ENCODE data around the gene ITPRIPL2. TPM values are rescaled to one million over a fixed set of nuclear protein-coding genes. Genes with fewer than 3 reads are reported as not detected.

ITPRIPL2 gene
- total and polyA plus RNA-seq, 2 of the 4 experiments (the other 2 are of a cell fraction) = 9.2 to 11.1 TPM

GRCh38 chr16:19169082-19169639, 55.4 kb downstream of the ITPRIPL2 start:
- Histone ChIP-seq H4K91ac (ENCODE audit: insufficient read depth, low read depth, low read length) (no peak overlapping the region), H4K8ac (ENCODE audit: low read depth in 2 of 2, low read length in 2 of 2) (no peak overlapping the region), H3K4me2 (ENCODE audit: low read depth, low read length) (no peak overlapping the region), H3K4me3 (ENCODE audit: insufficient read depth, low read depth, low read length) (no peak overlapping the region), H3K4me1 (ENCODE audit: control insufficient read depth, insufficient read depth, low read length) (peaks cover 2% of the 10 kb centered on the region), H3K36me3 (ENCODE audit: control insufficient read depth, insufficient read depth, low read length) (no peaks in the 10 kb centered on the region), H2AFZ (replicated peaks; ENCODE audit: low read length, poor library complexity) (peak overlapping the region; percentile 25), H2AK9ac (replicated peaks; ENCODE audit: low read depth, low read length, poor library complexity) (no peak overlapping the region), H3K27me3 (ENCODE audit: control insufficient read depth, insufficient read depth, low read length) (peaks cover 43% of the 10 kb centered on the region), H2BK20ac (ENCODE audit: low read depth, low read length) (no peak overlapping the region), H3K9ac (ENCODE audit: low read depth, low read length) (no peak overlapping the region), H2BK5ac (ENCODE audit: low read depth, low read length, poor library complexity, severe bottlenecking) (no peak overlapping the region), H2BK120ac (ENCODE audit: low read depth, low read length) (no peak overlapping the region), H3K9me3 (ENCODE audit: control insufficient read depth, insufficient read depth, low read length) (no peaks in the 10 kb centered on the region; the same call in 1 of the 2 replicates), H3K4ac (ENCODE audit: low read depth, low read length) (no peak overlapping the region), H3K27ac (ENCODE audit: insufficient read depth, low read length) (no peak overlapping the region), H3K79me1 (ENCODE audit: low read depth in 1 of 2, low read length in 2 of 2) (no peaks in the 10 kb centered on the region), H3K56ac (ENCODE audit: extremely low read depth, insufficient read depth, low read length) (no peak overlapping the region), H3K18ac (ENCODE audit: low read depth, low read length) (no peak overlapping the region), H3K9me1 (ENCODE audit: insufficient read depth, low read length) (no peaks in the 10 kb centered on the region), H3K23ac (ENCODE audit: low read depth, low read length) (no peak overlapping the region), H3K14ac (replicated peaks; ENCODE audit: low read depth, low read length) (no peak overlapping the region), H2AK5ac (ENCODE audit: low read depth, low read length) (no peak overlapping the region), H4K5ac (ENCODE audit: low read depth, low read length) (no peak overlapping the region), H4K20me1 (ENCODE audit: insufficient read depth, low read length) (no peaks in the 10 kb centered on the region), H2BK15ac (ENCODE audit: low read depth, low read length) (no peak overlapping the region)
- TF ChIP-seq RFX5 (IDR thresholded peaks at IDR 0.05; ENCODE audit: low read depth, low read length) (no peak), MAZ (IDR thresholded peaks at IDR 0.05; ENCODE audit: borderline replicate concordance, low read depth, low read length) (no peak), CHD1 (IDR thresholded peaks at IDR 0.05; ENCODE audit: low read depth, low read length) (no peak), CTCF (conservative IDR thresholded peaks at IDR 0.05; ENCODE audit: low read depth, low read length) (no peak), NFE2L2 (IDR thresholded peaks at IDR 0.05; ENCODE audit: low read depth, low read length) (no peak), SMC3 (IDR thresholded peaks at IDR 0.05; ENCODE audit: low read depth, low read length) (no peak), CEBPB (IDR thresholded peaks at IDR 0.05; ENCODE audit: low read depth, low read length) (no peak), RCOR1 (IDR thresholded peaks at IDR 0.05; ENCODE audit: insufficient replicate concordance, low read length) (no peak)
- POLR2A ChIA-PET (ENCODE audit: unreplicated experiment) = no interaction called here
- CTCF ChIA-PET = no interaction called here
- 35% methylated on average over 10 of the region's 19 CpGs; no CpG with 5 or more reads in 1 of the 2 experiments for WGBS, 2 experiments (ENCODE audit: extremely low coverage in 2 of 2, insufficient read length in 1 of 2)
- no peak for ATAC-seq (ENCODE audit: low read depth)
- BruUV-seq (replicated peaks) = no TSS peak
- intact Hi-C loops (cut with micrococcal nuclease) (loop anchor here (5.0 kb wide), 1 partner anchor 333 kb away; no protein-coding TSS in a partner anchor), in situ Hi-C loops (cut with MboI; ENCODE audit: low sequenced_read_pairs) (no loop called here), dilution Hi-C loops (cut with HindIII; ENCODE audit: low sequenced_read_pairs, unreplicated experiment) (no loop called here)
- no peak for DNase-seq
